ENCODE measurements around the gene CTBP2.

GRCh38 chr10:125082881-125083575 lies 77.3 kb downstream of the CTBP2 start:
- TF ChIP-seq CTCF (IDR thresholded peaks at IDR 0.05) (no peak), EP300 (IDR thresholded peaks at IDR 0.05) (no peak), POLR2A (IDR thresholded peaks at IDR 0.05) (no peak), POLR2AphosphoS5 (IDR thresholded peaks at IDR 0.05) (no peak)

Measured in gastroesophageal sphincter (tissue), 3 donors.